ENCODE data around the gene NEIL1. TPM values are rescaled to one million over a fixed set of nuclear protein-coding genes. Genes with fewer than 3 reads are reported as not detected.
"Not testable (repeated sequence)": the region's sequence is repeated elsewhere in the genome, so short reads cannot be mapped to it uniquely, and the experiment has no call there.

The NEIL1 gene
- total and polyA plus RNA-seq, 10 of the 15 experiments (the other 5 are each of a cell fraction or from before 2014, with no cell fraction given) = 0.10 to 2.3 (median 0.66) TPM

DNA sequence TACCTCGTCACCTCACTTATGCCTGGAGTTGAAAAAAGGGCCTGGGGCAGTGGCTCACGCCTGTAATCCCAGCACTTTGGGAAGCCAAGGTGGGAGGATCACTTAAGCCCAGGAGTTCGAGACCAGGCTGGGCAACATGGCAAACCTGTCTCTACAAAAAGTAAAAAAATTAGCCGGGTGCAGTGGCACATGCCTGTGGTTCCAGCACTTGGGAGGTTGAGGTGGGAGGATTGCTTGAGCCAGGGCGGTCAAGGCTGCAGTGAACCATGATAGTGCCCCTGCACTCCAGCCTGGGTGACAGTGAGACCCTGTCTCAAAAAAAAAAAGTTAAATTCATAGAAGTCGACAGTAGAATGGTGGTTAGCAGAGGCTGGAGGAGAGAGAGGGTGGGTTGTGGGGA, 4.6 kb upstream of the NEIL1 start (continued):
- TF ChIP-seq USF2 (IDR thresholded peaks at IDR 0.05; ENCODE audit: borderline replicate concordance, low read depth, low read length) (no peak), POLR2AphosphoS2 (IDR thresholded peaks at IDR 0.05; ENCODE audit: low read depth, low read length) (no peak), ATF7 (IDR thresholded peaks at IDR 0.05; ENCODE audit: low read depth) (no peak), RAD51 (IDR thresholded peaks at IDR 0.05) (no peak), CEBPB (IDR thresholded peaks at IDR 0.05; ENCODE audit: borderline replicate concordance in 1 of 2, low read depth in 2 of 2, low read length in 2 of 2) (no peak), YBX1 (IDR thresholded peaks at IDR 0.05) (no peak), WRNIP1 (IDR thresholded peaks at IDR 0.05; ENCODE audit: borderline replicate concordance, low read depth, low read length) (no peak)
- TF ChIP-seq, protein P1, sequence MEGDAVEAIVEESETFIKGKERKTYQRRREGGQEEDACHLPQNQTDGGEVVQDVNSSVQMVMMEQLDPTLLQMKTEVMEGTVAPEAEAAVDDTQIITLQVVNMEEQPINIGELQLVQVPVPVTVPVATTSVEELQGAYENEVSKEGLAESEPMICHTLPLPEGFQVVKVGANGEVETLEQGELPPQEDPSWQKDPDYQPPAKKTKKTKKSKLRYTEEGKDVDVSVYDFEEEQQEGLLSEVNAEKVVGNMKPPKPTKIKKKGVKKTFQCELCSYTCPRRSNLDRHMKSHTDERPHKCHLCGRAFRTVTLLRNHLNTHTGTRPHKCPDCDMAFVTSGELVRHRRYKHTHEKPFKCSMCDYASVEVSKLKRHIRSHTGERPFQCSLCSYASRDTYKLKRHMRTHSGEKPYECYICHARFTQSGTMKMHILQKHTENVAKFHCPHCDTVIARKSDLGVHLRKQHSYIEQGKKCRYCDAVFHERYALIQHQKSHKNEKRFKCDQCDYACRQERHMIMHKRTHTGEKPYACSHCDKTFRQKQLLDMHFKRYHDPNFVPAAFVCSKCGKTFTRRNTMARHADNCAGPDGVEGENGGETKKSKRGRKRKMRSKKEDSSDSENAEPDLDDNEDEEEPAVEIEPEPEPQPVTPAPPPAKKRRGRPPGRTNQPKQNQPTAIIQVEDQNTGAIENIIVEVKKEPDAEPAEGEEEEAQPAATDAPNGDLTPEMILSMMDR (IDR thresholded peaks at IDR 0.05 in 2 of 3, conservative IDR thresholded peaks at IDR 0.05 in 1 of 3; ENCODE audit: control insufficient read depth in 2 of 3, extremely low read depth in 1 of 3, insufficient read depth in 1 of 3, low read depth in 3 of 3, low read length in 3 of 3) = no peak

DNA sequence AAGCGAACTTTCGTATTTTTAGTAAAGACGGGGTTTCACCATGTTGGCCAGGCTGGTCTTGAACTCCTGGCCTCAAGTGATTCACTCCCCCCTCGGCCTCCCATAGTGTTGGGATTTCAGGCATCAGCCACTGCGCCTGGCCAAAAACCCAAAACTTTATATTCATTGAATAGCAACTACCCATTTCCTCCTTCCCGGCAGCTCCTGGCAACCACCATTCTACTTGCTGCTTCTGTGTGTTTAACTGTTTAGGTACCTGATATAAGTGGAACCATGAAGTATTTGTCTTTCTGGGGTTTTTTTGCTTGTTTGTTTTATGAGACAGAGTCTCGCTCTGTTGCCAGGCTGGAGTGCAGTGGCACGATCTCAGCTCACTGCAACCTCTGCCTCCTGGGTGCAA, 2.9 kb upstream of the NEIL1 start:
- H3K36me3 ChIP-seq (ENCODE audit: control insufficient read depth in 2 of 2, insufficient read depth in 2 of 2, low read length in 1 of 2); H3K4me3 ChIP-seq; H3K27ac ChIP-seq (ENCODE audit: control insufficient read depth, insufficient read depth); intact Hi-C loops (cut with micrococcal nuclease; ENCODE audit: unreplicated experiment); H4K20me1 ChIP-seq (ENCODE audit: control insufficient read depth, insufficient read depth); CTCF ChIA-PET; RAD21 ChIA-PET (ENCODE audit: unreplicated experiment); H3K4me2 ChIP-seq (ENCODE audit: control insufficient read depth, insufficient read depth); in situ Hi-C loops (cut with MboI); H3K9ac ChIP-seq (ENCODE audit: control insufficient read depth, insufficient read depth, low read length); POLR2A ChIA-PET; BruUV-seq (replicated peaks); FAIRE-seq; H2AFZ ChIP-seq (ENCODE audit: control insufficient read depth, low read depth, low read length); ATAC-seq; DNase-seq (ENCODE audit: low read depth, low spot score); H3K9me3 ChIP-seq (replicated peaks; ENCODE audit: control insufficient read depth, insufficient read depth, low read length); H3K79me2 ChIP-seq (ENCODE audit: control insufficient read depth, insufficient read depth, low read length): not testable (repeated sequence)
- peaks cover 4 to 11% of the 10 kb centered on the region in 2 experiments for H3K27me3 ChIP-seq (replicated peaks in 1 of 2; ENCODE audit: control insufficient read depth in 2 of 2, insufficient read depth in 2 of 2, low read length in 1 of 2)
- peaks cover 13% of the 10 kb centered on the region for H3K4me1 ChIP-seq (ENCODE audit: control insufficient read depth, insufficient read depth, low read length)
- 60% methylated on average over 8 of the region's 8 CpGs for WGBS (ENCODE audit: insufficient coverage, insufficient replicate concordance, low lambda C conversion rate, missing lambda C conversion rate)
- SMC1A ChIA-PET (ENCODE audit: uncharacterized antibody, unreplicated experiment) = interaction anchor here (1.1 kb wide), 1 partner anchor 24 kb away, joined by 3 read pairs; no protein-coding TSS in a partner anchor
